HG03521 (cell line): ENCODE data around the gene RIMS1.

Experiments
- ATAC-seq: cut with Tn5 transposase; IDR thresholded peaks from one replicate; pipeline ENCODE4 v1.9.1; 2021; ENCODE audit warnings: mild to moderate bottlenecking, moderate library complexity; ENCODE audit not compliant: unreplicated experiment

RIMS1 gene

DNA sequence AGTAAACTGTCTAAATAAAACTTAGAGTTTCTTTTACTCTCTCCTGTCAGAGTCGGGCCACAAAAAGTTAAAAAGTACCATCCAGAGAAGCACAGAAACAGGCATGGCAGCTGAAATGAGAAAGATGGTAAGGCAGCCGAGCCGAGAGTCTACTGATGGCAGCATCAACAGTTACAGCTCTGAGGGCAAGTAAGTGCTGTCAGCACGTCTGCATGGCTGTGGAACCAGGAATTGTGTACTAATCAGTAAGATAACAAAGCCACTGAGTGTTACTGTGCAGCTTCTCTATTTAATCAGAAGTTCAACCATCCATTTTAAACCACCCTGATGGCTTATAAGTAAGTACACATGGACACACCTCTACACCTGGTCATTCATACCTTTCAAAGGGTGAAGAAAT lies 504.2 kb downstream of the RIMS1 start:
- ATAC-seq: no peak

DNA sequence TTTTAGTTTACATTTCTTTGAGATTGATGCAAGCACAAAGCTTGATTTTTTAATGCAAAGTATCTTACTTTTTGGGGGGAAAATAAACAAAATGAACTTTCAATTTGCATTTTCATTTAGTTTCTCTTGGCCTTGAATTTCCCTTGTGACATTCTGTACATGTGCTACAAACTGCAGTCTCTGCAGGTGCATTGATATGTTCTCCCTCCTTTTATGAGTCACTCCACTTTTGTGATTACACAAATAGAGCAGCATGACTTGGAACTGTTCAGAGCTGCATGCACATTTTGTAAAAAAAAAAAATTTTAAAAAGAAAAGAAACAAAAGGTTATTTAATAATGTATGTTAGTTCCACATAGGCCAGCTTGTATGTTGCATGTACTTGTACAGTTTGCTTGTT lies 515.5 kb downstream of the RIMS1 start:
- ATAC-seq: no peak

- ATAC-seq: no peak
These were observed 517.1 kb downstream of the RIMS1 start for GRCh38 chr6:72403413-72403812.

GRCh38 chr6:72406517-72406916 lies 520.2 kb downstream of the RIMS1 start:
- no peak for ATAC-seq

DNA sequence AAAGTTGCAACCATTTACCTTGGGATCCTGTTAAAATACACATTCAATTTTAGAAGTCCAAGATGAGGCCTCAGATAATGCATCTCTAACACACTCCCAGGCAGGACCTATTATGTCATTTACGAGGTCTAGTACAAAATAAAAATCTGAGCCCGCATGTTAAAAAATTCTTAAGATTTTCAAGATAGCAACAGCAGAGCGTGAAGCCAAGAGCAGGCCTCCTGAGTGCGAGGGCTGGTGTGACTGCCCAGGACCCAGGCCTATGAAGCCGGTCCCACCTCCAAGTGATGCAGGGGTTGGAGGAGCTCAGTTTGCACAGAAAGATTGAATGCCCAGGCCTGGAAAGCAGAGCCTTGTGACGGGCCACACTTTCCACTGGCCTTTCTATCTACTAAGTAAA lies 524.4 kb downstream of the RIMS1 start:
- no peak for ATAC-seq

DNA sequence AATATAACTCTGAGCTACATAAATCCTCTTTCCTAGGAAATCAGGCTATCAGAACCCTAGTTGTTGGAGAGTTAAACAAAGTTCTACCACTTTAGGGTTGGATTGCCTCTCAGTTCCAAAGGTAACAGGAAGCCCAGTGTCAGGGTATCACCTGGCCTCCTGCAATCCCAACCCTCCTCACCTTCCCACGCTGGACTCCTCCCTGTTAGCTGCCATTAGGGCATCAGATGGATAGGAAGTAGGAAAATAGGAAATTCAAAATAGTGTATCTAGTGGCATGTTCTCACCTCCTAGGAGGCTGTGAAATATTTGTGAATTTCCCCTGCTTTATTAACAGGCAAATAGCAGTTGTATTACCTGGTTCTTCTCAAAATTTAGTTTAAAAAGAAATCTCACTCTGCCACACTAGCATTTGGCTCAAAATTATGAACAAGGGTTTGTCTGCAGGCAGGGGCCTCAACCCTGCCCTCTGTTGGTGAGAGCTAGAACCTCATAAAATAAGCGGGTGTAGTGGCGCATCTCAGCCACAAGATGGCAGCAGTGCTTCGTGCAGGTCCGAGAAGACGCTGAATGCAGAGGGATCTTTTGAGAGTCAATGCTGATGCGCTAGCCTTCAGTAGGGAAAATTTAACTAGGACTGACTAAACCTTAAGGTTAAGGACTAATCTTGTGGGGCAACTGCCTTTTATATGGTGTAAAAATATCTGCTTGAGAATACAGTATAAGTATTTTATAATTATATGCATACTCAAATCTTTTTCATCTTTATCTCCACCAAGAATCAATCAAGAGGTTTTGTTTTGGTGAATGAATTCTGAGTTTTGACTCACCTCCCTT lies 525.7 kb downstream of the RIMS1 start:
- peak; percentile 70 for ATAC-seq

GRCh38 chr6:72412709-72413044 lies 526.3 kb downstream of the RIMS1 start:
- no peak for ATAC-seq

GRCh38 chr6:72413884-72414283 lies 527.5 kb downstream of the RIMS1 start:
- no peak for ATAC-seq

DNA sequence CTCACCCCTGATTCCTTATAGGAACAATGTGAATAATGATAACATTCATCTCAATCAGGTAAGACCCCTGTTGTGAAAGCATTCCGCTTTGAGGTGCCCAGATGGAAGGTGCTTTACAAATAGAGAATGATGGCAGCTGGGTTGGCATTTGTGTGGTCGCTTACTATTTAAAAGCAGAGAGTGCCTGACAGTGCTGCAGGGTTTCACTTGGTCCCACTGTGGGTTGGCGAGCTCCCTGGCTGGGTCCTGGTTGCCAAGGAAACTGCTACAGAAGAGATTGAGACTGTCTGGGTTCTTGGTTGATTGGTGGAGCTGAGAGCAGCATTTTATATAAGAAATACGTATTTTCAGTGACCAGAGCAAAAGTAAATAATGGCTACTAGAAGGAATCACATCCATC lies 528.3 kb downstream of the RIMS1 start:
- ATAC-seq: no peak

DNA sequence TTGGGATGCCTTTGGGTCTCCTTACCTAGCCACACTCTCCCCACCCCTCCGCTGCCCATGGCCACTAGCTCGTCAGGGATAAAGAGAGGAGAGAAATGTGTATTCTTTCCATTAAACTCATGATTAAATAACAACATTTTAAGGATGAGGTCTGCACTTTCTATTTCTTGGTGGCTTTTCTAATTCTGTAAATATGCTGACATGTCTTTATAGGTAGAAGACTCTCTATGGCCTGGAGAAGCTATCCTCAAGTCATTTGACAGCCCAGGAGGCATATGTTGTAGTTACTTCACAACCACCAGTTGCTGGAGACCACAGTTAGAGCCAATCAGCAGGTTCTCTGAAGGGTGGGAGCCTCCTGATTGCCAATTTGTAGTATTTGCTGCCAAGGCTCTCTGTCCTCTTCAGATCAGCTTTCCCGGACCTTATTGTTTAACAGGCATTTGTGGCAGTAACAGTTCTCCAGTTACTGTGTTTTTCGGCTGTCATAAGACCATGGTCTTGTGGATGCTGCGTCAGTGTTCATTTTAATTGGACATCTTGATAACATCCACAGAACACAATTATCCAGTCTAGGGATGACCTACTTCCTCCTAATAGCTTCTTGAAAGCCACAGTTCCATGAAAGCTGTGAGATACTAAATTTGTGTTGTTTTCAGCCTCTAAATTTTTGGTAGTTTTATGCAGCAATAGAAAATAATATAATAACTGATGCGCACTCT lies 530.6 kb downstream of the RIMS1 start:
- no peak for ATAC-seq

- no peak for ATAC-seq
These were observed 531.4 kb downstream of the RIMS1 start for GRCh38 chr6:72417759-72418158.

DNA sequence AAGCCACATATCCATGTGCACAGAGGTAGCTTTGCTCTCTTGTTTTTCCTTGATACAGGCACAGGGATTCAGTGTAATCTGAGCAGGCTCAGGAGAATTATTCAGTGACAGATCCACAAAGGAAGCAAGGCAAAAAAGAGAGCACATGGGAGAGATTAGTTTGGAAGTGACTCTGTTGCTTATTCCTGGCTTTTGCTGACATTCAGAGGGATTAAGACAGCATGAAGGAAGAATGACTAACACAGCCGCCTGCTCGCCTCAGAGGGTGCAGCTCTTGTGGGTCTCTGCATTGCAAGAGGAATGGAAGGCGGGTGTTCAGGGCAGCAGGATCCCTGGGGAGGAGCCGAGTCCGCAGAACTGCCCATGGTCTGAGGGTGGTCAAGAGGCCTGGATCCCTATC lies 532.1 kb downstream of the RIMS1 start:
- ATAC-seq: no peak

GRCh38 chr6:72419966-72420365 lies 533.6 kb downstream of the RIMS1 start:
- no peak for ATAC-seq

GRCh38 chr6:72420409-72420808 lies 534.1 kb downstream of the RIMS1 start:
- no peak for ATAC-seq

DNA sequence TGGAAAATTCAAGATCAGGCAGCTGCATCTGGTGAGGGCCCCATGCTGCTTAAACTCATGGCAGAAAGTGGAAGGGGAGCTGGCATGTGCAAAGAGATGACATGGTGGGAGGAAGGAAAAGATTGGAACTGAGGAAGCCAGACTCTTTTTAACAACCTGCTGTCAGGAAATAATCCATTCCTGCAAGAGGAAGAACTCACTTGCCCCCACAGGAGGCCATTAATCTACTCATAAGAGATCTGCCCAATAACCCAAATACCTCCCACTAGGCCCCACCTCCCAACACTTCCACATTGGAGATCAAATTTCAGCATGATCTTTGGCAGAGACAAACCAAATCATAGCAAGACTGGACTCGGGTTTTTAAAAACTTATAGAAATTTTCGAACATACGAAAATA lies 535.0 kb downstream of the RIMS1 start:
- ATAC-seq: no peak

DNA sequence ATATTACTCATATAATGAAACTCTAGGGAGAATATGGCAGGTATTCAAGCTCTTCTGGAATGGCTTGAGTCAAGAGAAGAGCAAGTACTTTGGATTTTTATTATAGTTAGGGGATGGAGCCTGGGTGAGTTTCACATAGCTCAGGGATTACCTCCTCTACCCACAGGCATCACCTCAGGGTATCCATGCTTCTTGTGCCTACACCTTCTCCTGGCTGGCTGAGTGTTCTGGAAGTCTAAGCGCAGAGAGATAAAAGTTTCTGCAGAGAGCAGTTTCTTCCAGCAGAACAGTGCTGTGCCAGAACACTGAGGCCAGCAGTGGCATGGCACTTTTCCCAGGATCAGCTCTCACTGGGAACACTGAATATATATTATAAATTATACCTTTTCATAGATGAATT lies 535.8 kb downstream of the RIMS1 start:
- no peak for ATAC-seq

DNA sequence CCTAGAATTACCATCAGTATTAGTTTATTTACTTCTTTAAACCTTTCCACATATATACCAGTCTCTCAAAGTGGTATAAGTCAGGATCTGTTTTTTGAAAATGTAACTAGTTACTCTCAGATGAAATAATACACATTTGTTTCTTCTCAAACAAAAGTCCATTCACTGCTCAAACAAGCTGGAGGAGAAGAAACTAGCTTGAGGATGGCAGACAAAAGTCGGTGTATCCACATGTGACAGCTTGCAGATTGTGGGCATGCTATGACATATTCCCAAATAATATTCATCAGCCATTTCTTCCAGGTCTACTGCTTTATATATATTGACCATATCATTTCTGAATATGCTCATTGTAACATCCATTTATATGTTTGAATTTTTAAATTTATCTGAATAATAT lies 538.1 kb downstream of the RIMS1 start:
- ATAC-seq: no peak

DNA sequence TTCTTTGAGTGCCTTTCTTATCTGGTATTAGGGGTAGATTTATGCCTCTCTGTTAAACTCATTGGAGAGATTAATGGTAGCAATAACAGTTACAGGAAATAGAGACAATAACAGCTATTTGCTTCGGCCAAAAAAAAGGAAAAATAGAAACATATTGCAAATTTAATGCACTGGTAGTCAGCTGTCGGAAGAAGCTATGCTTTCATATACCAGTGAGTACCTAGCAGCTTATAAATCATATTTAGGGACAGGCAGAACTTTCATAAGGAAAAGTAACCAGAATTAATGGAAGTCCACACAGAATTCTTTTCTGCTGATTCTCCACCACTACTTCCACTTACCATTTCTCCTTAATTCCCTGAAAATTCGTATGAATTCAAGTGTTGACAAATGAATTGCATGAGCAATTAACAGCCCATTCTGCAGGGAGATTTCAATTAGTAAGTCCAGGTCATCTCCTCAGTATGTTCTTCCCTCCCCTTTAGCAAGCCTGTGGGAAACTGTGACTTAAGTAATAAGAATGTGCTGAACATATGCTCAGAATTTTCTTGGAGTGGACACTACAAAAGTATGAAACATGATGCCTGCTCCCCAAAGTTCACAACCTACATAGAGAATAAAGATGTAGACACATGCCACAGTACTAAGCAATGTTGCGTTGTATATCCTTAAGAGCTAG lies 538.8 kb downstream of the RIMS1 start:
- no peak for ATAC-seq

DNA sequence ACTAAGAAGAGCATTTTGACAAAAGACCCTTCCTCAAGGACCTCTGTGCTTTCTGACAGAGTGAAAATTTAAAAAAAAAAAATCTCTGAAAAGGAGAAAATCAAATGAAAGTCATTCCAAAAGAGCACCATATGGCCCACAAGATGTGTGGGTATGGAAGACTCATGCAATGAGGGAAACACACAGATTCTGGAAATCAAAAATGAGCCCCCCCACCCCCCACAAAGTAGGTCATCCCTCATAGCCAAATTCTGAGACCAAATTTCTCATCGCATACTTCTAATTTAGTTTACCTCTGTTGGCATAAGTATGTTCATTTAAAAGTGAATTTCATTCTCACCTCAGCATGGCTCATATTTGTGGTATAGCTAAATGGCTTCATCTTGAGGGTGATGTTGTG lies 554.3 kb downstream of the RIMS1 start:
- ATAC-seq: no peak

GRCh38 chr6:72446430-72446829 lies 560.1 kb downstream of the RIMS1 start:
- ATAC-seq: no peak
